GM20000 (cell line): ENCODE results near the gene APOBEC2.

Experiments used
- DNase-seq: peaks from one replicate; pipeline ENCODE4 v3.0.0; 2012; ENCODE audit warnings: low spot score
- TF ChIP-seq, protein P1 (sequence below): IDR thresholded peaks from 2 replicates; pipeline ENCODE4 v1.5.1; 2012; ENCODE audit warnings: mild to moderate bottlenecking, control low read depth; ENCODE audit errors: extremely low read depth, missing control alignments

The APOBEC2 gene

DNA sequence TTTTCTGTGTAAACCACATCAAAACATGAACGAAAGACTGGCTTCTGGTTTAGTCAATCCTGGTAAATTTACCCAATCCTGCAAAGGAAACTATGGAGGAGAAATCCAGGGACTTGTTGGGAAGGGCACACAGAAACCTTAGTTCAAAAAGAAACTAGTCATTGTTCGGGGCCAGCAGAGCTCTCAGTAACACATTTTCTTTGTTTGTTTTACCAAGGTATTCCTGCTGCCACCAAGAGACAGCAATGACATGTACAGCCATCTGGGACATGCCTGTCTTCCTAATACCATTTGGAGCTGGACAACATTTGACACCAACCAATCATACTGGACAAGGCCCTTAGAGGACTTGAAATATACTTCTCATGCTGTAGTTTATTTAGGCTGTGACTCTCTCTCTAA, 10.9 kb downstream of the APOBEC2 start:
- DNase-seq, result no peak
- TF ChIP-seq, protein P1, sequence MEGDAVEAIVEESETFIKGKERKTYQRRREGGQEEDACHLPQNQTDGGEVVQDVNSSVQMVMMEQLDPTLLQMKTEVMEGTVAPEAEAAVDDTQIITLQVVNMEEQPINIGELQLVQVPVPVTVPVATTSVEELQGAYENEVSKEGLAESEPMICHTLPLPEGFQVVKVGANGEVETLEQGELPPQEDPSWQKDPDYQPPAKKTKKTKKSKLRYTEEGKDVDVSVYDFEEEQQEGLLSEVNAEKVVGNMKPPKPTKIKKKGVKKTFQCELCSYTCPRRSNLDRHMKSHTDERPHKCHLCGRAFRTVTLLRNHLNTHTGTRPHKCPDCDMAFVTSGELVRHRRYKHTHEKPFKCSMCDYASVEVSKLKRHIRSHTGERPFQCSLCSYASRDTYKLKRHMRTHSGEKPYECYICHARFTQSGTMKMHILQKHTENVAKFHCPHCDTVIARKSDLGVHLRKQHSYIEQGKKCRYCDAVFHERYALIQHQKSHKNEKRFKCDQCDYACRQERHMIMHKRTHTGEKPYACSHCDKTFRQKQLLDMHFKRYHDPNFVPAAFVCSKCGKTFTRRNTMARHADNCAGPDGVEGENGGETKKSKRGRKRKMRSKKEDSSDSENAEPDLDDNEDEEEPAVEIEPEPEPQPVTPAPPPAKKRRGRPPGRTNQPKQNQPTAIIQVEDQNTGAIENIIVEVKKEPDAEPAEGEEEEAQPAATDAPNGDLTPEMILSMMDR, result no peak

- no peak for DNase-seq
- TF ChIP-seq, protein P1, result no peak
These were observed 11.8 kb downstream of the APOBEC2 start for GRCh38 chr6:41064841-41065240.

DNA sequence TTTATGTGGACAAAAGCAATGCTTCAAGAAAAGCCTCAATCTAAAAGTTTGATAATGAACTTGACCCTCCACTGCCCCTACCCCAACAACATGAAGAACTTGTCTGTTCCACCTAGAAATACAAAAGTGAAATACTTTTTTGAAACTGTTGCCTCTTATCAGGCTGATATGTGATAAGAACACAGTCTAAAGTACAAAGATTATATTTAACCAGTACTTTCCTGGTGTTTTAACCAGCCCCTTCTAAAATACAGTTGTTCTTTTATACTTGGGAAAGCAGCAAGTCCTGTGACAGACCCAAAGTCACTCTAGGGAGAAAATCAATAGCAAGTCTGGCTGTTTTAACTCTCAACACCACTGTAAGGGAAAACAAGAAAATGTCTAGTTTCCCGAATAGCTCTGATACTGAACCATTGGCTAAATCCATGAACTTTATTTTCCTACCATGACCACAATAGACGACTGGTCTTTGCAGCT, 12.6 kb downstream of the APOBEC2 start:
- TF ChIP-seq, protein P1, result no peak
- no peak for DNase-seq

- DNase-seq, result peak; percentile 30
These were observed 13.9 kb downstream of the APOBEC2 start for GRCh38 chr6:41066867-41067304.

GRCh38 chr6:41071501-41071922, 18.5 kb downstream of the APOBEC2 start:
- no peak for DNase-seq
- TF ChIP-seq, protein P1, result no peak

More at GRCh38 chr6:41066867-41067304, 13.9 kb downstream of the APOBEC2 start:
- TF ChIP-seq, protein P1, result peak; percentile 65

DNA sequence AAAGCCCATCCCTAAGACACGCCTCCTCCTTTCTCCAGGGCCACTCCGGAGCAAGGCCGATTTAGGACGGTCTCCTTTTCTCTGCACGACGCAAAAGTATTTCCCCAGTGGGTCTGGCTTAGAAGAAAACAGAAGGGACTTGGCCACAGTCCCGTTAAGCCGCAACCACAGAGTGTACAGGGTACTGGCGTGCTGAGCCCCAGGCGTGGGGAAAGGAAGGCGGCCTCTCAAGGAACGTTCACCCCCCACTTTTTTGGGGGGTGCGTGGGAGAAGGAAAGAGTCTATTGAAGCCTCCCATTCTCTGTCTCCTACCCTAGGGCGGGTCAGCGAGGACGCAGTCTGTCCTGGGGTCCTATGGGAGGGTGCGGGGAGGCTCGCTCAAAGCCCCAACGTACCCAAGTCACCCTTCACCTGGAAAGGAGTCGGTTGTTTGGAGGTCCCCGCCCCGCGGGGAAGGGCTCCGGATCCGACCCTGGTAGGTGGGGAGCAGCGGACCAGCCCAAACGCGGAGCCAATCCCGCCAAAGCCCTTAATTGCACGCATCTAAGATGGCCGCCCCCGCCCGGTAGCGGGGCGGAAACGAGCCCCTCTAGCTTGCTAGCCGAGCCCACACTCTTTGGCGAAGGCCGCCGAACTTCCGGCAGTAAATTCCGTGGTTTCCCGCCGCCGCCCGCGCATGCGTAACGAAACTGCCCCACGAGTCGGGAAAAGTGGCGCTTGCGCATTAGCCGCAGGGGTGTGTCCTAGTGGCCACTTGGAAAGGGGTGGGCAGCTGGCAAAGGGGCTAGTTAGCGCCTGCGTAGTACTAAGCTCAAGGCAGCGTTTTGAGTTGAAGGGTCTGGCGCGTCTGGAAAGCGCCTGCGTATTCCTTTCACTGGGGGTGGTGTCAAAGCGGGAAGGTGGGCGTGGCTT, 19.2 kb downstream of the APOBEC2 start, which contains the start of gene OARD1:
Gene OARD1, minus strand, starts transcription at position 434 of the 913 bp plus-strand sequence. CDS start 722 bp downstream, outside the sequence.
- TF ChIP-seq, protein P1, result no peak
- DNase-seq, result peak; percentile 63

GRCh38 chr6:41072836-41073202, 19.8 kb downstream of the APOBEC2 start, which contains the start of gene NFYA:
Gene NFYA, plus strand, starts transcription at chr6:41072974. Its CDS starts 6,116 bp downstream, at chr6:41079090.
- TF ChIP-seq, protein P1, result no peak

More at GRCh38 chr6:41072836-41073202, 19.8 kb downstream of the APOBEC2 start, which contains the start of gene NFYA:
- DNase-seq, result peak; percentile 97
